OCI-LY3 (cell line): ENCODE data around the gene DPPA4.

Experiments
- CTCF ChIP-seq: fragments of 200-600, 300-600 bp; sonication (generic); IDR thresholded peaks from 2 replicates; pipeline ENCODE4 v1.5.1; 2014; ENCODE audit warnings: antibody characterized with exemption, low read length, low read depth
- EZH2phosphoT487 ChIP-seq: fragments of 200-600 bp; shearing (Covaris generic); IDR thresholded peaks from 2 replicates; pipeline ENCODE4 v1.6.1; 2018; ENCODE audit warnings: antibody characterized with exemption, mixed run types, low read depth

GRCh38 chr3:109330405-109330804 lies 6.9 kb downstream of the DPPA4 start:
- TF ChIP-seq CTCF (no peak), EZH2phosphoT487 (no peak)
